ENCODE data around the gene DIPK1C. TPM values are rescaled to one million over a fixed set of nuclear protein-coding genes. Genes with fewer than 3 reads are reported as not detected.

Gene DIPK1C
- total and polyA plus RNA-seq, 12 donors, result 0.70 to 12.9 (median 6.6) TPM

DNA sequence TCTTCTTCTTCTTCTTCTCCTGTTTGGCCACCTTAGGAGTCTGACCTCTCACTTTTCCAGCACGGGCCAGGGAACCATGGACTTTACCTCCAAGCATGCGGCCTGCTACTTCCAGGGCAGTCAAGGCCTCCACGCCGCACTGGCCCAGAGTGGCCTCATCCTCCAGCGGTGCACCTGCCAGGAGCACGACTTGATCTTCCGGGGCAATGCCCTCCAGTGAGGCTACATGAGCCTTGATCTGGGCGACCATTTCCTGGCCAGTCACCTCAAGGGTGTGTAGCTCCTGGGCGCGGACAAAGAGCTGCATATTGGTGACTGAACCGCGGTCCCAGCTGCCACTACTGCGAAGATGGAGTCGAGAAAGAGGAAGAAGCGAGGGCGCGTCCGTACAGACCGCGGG is 67.1 kb downstream of the DIPK1C start:
- 96 to 98% methylated on average over 20 of the region's 20 CpGs for WGBS, 2 donors
- TF ChIP-seq, protein P1, sequence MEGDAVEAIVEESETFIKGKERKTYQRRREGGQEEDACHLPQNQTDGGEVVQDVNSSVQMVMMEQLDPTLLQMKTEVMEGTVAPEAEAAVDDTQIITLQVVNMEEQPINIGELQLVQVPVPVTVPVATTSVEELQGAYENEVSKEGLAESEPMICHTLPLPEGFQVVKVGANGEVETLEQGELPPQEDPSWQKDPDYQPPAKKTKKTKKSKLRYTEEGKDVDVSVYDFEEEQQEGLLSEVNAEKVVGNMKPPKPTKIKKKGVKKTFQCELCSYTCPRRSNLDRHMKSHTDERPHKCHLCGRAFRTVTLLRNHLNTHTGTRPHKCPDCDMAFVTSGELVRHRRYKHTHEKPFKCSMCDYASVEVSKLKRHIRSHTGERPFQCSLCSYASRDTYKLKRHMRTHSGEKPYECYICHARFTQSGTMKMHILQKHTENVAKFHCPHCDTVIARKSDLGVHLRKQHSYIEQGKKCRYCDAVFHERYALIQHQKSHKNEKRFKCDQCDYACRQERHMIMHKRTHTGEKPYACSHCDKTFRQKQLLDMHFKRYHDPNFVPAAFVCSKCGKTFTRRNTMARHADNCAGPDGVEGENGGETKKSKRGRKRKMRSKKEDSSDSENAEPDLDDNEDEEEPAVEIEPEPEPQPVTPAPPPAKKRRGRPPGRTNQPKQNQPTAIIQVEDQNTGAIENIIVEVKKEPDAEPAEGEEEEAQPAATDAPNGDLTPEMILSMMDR (IDR thresholded peaks at IDR 0.05), result no peak
- Histone ChIP-seq H3K9me3 (no peaks in the 10 kb centered on the region), H3K36me3 (no peaks in the 10 kb centered on the region), H3K4me1 (peaks cover 0 to 11% (median 6%) of the 10 kb centered on the region in 9 donors), H3K27ac (no peak overlapping the region), H3K4me3 (no peak overlapping the region), H3K27me3 (no peaks in the 10 kb centered on the region)
- DNase-seq, result no peak
- intact Hi-C loops (cut with DNase I), result loop anchor here in 1 of 10 donors (10.0 kb wide), 1 partner anchor 1975 kb away; no protein-coding TSS in a partner anchor
- no peak for ATAC-seq

DNA sequence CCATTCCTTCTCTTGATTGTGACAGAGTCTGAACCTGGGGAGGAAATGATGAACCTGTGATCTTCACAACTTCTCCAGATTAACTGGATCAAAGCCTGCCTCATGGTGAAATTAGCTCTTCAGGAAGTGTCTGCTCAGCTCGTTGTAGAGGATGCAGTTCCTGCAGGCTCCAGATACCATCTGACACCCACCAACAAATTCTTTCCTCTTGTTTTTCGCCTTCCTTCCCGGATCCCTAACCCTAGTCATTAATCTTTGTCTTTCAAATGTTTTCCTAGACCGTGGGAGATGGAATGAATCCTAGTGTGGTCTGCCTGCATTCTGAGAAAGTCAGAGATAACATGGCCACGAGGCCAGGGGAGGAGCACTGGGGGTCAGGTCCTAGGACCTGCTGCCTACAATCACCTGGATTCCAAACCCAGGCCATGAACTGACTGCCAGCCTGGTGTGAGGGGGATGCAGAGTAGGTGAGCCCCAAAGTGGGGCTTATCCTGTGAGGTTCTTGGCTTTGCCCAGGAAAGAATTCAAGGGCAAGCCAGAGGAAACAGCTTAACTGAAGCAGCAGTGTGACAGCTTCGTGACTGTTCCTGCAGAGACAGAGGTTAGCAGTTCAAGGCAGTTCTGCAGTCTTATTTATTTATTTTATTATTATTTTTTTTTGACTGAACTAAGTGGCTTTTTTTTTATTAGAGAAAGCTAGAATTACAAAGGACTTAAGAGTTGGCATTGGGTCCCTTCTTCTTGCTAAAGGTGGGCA is 67.8 kb downstream of the DIPK1C start:
- DNase-seq (no peak), ATAC-seq (peak in 1 of 8 donors; percentile 28)
- TF ChIP-seq, protein P1 (IDR thresholded peaks at IDR 0.05), result no peak
- intact Hi-C loops (cut with DNase I), result no loop called here
- H3K27me3 ChIP-seq, result no peaks in the 10 kb centered on the region
- no peak overlapping the region for H3K27ac ChIP-seq
- no peaks in the 10 kb centered on the region for H3K36me3 ChIP-seq
- WGBS, 2 donors, result 44 to 55% methylated on average over 6 of the region's 6 CpGs
- H3K4me3 ChIP-seq, result no peak overlapping the region
- no peaks in the 10 kb centered on the region for H3K9me3 ChIP-seq
- peaks cover 0 to 11% (median 6%) of the 10 kb centered on the region in 9 donors for H3K4me1 ChIP-seq

DNA sequence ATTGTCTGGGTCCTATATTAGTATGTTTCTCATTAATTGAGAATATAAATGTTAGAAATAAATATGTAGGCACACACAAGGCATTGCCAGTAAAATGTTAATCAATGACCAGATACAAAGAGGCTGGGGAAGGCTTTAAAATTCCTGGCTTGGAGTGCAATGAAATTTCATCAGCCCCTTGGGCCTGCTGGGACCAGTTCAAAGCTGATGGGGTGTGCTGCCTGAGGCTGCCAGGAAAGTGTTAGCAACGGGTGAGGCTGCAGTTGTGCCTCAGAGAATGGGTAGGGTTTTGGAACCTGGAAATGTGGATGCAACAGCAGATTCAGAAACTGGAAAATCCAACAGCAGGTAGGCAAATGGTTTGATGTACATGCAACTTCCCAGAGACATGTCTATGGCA is 68.9 kb downstream of the DIPK1C start:
- Histone ChIP-seq H3K4me3 (no peak overlapping the region), H3K9me3 (no peaks in the 10 kb centered on the region), H3K27me3 (no peaks in the 10 kb centered on the region), H3K36me3 (no peaks in the 10 kb centered on the region), H3K27ac (no peak overlapping the region), H3K4me1 (peaks cover 0 to 11% (median 6%) of the 10 kb centered on the region in 9 donors)
- TF ChIP-seq, protein P1 (IDR thresholded peaks at IDR 0.05), result no peak
- ATAC-seq, result no peak
- DNase-seq, result no peak
- WGBS, 2 donors, result 76 to 77% methylated on average over 1 of the region's 1 CpG
- intact Hi-C loops (cut with DNase I), result no loop called here

DNA sequence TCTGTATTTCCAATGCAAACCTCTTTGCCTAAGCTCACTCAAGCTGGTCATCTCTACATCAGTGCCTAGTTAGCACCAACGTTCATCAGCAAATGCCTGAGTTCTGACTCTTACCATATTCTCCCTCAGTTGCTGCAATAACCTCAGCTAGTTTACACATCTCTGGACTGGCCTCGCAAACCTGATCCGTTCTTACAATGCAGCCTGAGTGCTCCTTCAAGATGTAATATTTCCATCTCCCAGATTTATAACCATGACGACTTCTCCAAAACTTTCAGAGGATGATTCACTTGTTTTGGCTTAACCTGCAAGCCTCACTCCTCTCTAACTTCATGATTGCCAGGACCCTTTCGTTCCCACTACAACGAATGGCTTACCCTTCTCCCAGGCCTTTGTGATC is 69.7 kb downstream of the DIPK1C start:
- ATAC-seq, result no peak
- Histone ChIP-seq H3K9me3 (no peaks in the 10 kb centered on the region), H3K4me3 (no peak overlapping the region), H3K27ac (no peak overlapping the region), H3K27me3 (no peaks in the 10 kb centered on the region), H3K4me1 (peaks cover 0 to 11% (median 6%) of the 10 kb centered on the region in 9 donors), H3K36me3 (no peaks in the 10 kb centered on the region)
- TF ChIP-seq, protein P1 (IDR thresholded peaks at IDR 0.05), result no peak
- intact Hi-C loops (cut with DNase I), result no loop called here
- DNase-seq, result no peak
- WGBS, 2 donors, result 85% methylated on average over 6 of the region's 6 CpGs

Other genes with a start within 250 kb of the DIPK1C start
- gene CYB5A, start 165.3 kb downstream of the DIPK1C start, total RNA-seq, result 100 to 1,000 TPM in 2 of 10 donors, 10 to 100 TPM in 8; 61.0 to 121 (median 78.0) TPM
- 10 to 100 TPM; 40.4 to 47.5 TPM for gene CYB5A, start 165.3 kb downstream of the DIPK1C start, polyA plus RNA-seq
- gene C18orf63, start 141.5 kb downstream of the DIPK1C start, total RNA-seq, result not detected
- gene C18orf63, start 141.5 kb downstream of the DIPK1C start, polyA plus RNA-seq, result not detected
- 100 to 1,000 TPM in 1 of 10 donors, 10 to 100 TPM in 9; 50.2 to 117 (median 75.3) TPM for gene CNDP2, start 39.1 kb upstream of the DIPK1C start, total RNA-seq
- gene CNDP2, start 39.1 kb upstream of the DIPK1C start, polyA plus RNA-seq, result 10 to 100 TPM; 48.9 to 62.3 TPM
- under 1 TPM in 1 of 10 donors, not detected in 9; 0.11 TPM for gene CNDP1, start 77.2 kb upstream of the DIPK1C start, total RNA-seq
- under 1 TPM in 1 of 2 donors, not detected in 1; 0.12 TPM for gene CNDP1, start 77.2 kb upstream of the DIPK1C start, polyA plus RNA-seq
- gene ZNF407, start 140.6 kb upstream of the DIPK1C start, total RNA-seq, result 10 to 100 TPM in 9 of 10 donors, 1 to 10 TPM in 1; 8.7 to 14.9 (median 12.9) TPM
- gene ZNF407, start 140.6 kb upstream of the DIPK1C start, polyA plus RNA-seq, result 1 to 10 TPM; 2.5 to 4.1 TPM

Measured in heart right ventricle (tissue), 16 donors.